ENCODE measurements around the gene TMEM198. TPM values are rescaled to one million over a fixed set of nuclear protein-coding genes. Genes with fewer than 3 reads are reported as not detected.

The TMEM198 gene
- total RNA-seq, 1 donor from 2014 or later = 7.6 TPM

DNA sequence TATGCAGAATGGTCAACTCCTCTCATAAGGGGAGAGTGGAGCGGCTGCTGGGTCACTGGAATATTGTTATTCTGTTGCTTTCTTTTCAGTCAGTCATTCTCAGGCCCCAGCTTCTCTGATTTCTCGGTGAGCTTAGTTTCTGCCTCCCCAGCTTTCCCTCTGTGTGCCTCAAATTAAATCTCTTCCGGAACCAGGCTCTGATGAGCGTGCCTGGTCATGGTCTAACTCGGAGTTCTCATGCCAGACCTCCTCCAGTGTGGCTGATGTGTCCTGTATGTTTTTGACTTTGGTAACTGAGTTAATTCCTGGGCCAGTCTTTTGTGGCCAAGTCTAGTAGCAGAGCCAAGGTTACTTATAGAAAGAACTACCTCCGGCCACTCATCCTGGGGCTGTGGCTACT, 48.9 kb downstream of the TMEM198 start:
- TF ChIP-seq, protein P1, sequence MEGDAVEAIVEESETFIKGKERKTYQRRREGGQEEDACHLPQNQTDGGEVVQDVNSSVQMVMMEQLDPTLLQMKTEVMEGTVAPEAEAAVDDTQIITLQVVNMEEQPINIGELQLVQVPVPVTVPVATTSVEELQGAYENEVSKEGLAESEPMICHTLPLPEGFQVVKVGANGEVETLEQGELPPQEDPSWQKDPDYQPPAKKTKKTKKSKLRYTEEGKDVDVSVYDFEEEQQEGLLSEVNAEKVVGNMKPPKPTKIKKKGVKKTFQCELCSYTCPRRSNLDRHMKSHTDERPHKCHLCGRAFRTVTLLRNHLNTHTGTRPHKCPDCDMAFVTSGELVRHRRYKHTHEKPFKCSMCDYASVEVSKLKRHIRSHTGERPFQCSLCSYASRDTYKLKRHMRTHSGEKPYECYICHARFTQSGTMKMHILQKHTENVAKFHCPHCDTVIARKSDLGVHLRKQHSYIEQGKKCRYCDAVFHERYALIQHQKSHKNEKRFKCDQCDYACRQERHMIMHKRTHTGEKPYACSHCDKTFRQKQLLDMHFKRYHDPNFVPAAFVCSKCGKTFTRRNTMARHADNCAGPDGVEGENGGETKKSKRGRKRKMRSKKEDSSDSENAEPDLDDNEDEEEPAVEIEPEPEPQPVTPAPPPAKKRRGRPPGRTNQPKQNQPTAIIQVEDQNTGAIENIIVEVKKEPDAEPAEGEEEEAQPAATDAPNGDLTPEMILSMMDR (IDR thresholded peaks at IDR 0.05; ENCODE audit: insufficient read depth, low read length, poor library complexity, severe bottlenecking) = no peak
- no peaks in the 10 kb centered on the region for H3K36me3 ChIP-seq (ENCODE audit: control insufficient read depth, insufficient read depth, low read length)
- H3K4me3 ChIP-seq (ENCODE audit: low read depth, low read length) = no peak overlapping the region
- no peaks in the 10 kb centered on the region for H3K27me3 ChIP-seq (ENCODE audit: control insufficient read depth, insufficient read depth, low read length)
- no peak for DNase-seq (ENCODE audit: low read depth)

DNA sequence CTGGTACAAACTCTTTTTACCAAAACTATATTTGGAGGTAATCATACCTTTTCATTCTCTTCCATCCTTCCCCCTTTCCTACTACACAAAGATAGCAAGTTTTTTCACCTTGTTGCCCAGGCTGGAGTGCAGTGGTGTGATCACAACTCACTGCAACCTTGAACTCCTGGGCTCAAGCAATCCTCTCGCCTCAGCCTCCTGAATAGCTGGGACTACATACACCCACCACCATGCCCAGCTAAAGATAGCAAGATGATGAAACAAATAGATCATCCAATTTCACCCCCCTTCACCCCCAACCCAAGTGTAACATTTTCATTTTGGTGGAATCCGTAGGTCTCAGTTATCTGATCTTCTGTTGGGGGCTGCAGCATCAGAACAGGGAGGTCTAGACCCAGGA, 49.3 kb downstream of the TMEM198 start:
- TF ChIP-seq, protein P1 (IDR thresholded peaks at IDR 0.05; ENCODE audit: insufficient read depth, low read length, poor library complexity, severe bottlenecking) = no peak
- H3K27me3 ChIP-seq (ENCODE audit: control insufficient read depth, insufficient read depth, low read length) = no peaks in the 10 kb centered on the region
- H3K4me3 ChIP-seq (ENCODE audit: low read depth, low read length) = no peak overlapping the region
- no peaks in the 10 kb centered on the region for H3K36me3 ChIP-seq (ENCODE audit: control insufficient read depth, insufficient read depth, low read length)
- DNase-seq (ENCODE audit: low read depth) = no peak

DNA sequence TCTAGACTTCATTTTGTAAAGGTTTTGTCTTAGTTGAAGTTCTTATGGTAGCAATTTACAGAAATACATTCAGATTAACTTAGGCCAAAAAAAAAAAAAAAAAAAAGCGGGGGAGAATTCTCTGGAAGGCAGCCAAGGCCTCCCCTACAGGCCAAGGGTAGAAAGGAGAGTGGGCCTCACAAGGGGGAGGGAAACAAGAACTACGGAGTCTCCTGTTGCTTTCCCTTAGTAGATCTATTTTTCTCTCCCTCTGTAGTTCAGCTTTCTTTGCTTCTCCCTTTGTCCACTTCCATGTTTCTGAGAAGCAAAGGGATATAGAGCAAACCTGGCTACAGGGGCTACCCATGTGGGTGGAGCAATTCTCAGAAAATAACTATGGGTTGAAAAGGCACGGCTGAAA, 51.4 kb downstream of the TMEM198 start:
- TF ChIP-seq, protein P1 (IDR thresholded peaks at IDR 0.05; ENCODE audit: insufficient read depth, low read length, poor library complexity, severe bottlenecking) = no peak
- Histone ChIP-seq H3K4me3 (ENCODE audit: low read depth, low read length) (no peak overlapping the region), H3K36me3 (ENCODE audit: control insufficient read depth, insufficient read depth, low read length) (no peaks in the 10 kb centered on the region), H3K27me3 (ENCODE audit: control insufficient read depth, insufficient read depth, low read length) (no peaks in the 10 kb centered on the region)
- DNase-seq (ENCODE audit: low read depth) = no peak

DNA sequence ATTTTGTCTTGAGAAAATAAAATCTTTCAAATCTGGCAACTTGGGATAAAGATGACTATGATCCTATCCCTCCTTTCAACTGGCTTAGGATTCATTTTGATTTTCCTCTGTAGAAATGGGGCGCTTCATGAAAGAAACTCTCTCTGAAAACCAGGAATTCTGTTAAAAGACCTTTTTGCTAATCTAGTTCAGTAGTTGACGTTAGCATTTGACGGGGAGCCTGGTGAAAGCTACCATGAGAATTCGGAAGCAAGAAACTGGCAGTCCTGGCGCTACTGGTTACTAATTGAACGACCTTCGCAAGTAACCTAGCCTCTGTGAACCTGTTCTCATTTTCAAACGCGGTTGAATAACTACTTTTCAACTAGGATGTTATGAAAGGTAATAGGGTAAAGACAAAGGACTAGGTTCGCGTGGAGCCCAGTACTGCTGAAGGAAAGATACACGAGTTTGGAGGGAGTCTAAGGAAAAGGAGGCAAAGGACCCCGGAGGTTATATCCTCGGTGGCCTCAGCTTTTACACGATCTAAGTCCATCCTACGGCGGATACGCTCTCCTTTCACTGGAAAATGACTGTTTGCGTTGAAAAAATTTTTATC, 53.2 kb downstream of the TMEM198 start:
- TF ChIP-seq, protein P1 (IDR thresholded peaks at IDR 0.05; ENCODE audit: insufficient read depth, low read length, poor library complexity, severe bottlenecking) = no peak
- Histone ChIP-seq H3K27me3 (ENCODE audit: control insufficient read depth, insufficient read depth, low read length) (no peaks in the 10 kb centered on the region), H3K36me3 (ENCODE audit: control insufficient read depth, insufficient read depth, low read length) (no peaks in the 10 kb centered on the region), H3K4me3 (ENCODE audit: low read depth, low read length) (peak overlapping the region; percentile 68)
- DNase-seq (ENCODE audit: low read depth) = no peak

DNA sequence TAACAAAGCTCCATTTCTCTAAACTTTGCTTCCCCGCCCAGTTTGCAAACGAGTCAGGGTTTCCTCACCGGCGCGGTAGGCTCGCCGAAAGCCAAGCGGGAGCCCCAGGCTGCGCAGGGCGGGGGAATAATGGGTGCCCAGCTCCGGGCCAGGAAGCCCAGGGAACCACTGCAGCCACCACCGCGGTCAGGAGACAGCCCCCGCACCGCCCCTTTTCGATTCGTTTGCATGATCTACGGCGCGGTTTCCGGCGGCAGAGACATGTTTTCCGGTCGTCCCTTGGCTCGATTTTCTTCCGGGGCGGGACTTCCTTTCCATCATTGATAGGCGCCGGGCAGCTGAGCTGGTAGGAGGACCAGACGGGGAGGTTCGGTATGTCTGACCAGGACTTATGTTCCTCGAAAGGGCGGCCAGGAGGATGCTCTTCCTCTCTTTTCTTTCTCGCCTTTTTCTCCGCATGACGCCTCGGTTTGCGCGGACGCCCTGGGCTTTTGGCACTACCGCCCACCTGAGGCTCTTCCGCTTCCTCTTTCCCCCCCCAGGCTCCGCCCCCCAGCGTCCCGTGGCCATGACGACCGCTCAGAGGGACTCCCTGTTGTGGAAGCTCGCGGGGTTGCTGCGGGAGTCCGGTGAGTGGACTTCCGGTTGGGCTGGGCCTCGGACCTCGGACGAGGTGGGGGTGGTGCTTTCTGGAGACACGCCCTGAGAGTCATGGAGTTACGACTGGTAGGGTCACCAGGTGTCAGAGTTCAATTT, 53.9 kb downstream of the TMEM198 start, which contains the start of gene STK11IP:
Gene STK11IP, plus strand, starts transcription at position 306 of the 756 bp plus-strand sequence. Its CDS starts 263 bp downstream, at position 569.
- Histone ChIP-seq H3K27me3 (ENCODE audit: control insufficient read depth, insufficient read depth, low read length) (no peaks in the 10 kb centered on the region), H3K4me3 (ENCODE audit: low read depth, low read length) (peak within 1 kb of the TSS; percentile 68), H3K36me3 (ENCODE audit: control insufficient read depth, insufficient read depth, low read length) (no peaks in the 10 kb centered on the region)
- peak; percentile 90 for DNase-seq (ENCODE audit: low read depth)
- TF ChIP-seq, protein P1 (IDR thresholded peaks at IDR 0.05; ENCODE audit: insufficient read depth, low read length, poor library complexity, severe bottlenecking) = no peak

Data from kidney epithelial cell (primary cell).